GM19240 (cell line): ENCODE data around the gene CHD2.

ENCODE experiments used
- DNase-seq: peaks from one replicate; pipeline ENCODE4 v3.0.0; 2011; ENCODE audit warnings: low spot score; ENCODE audit not compliant: insufficient read length

The CHD2 gene

DNA sequence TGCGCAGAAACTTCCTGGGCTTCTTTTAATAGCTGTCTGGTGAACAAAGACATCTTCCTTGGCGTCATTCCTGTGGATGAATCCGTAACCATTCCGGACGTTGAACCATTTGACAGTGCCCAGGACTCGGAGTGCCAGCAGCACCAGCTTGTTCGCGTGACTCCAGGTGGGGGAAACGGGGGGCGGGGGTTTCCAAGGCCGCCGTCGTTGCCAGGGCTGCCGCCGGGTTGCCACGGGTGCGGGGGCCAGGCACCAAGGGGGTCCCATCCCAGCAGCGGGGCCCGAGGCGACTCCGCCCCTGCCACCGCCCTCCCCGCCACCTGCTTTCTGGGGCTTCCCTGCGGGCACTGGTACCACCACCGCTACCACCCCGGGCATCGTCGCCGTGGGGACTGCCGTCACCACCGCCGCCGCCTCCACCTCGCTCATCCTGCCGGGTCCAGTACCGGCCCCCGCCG, 166.1 kb downstream of the CHD2 start:
- DNase-seq, result no peak

DNA sequence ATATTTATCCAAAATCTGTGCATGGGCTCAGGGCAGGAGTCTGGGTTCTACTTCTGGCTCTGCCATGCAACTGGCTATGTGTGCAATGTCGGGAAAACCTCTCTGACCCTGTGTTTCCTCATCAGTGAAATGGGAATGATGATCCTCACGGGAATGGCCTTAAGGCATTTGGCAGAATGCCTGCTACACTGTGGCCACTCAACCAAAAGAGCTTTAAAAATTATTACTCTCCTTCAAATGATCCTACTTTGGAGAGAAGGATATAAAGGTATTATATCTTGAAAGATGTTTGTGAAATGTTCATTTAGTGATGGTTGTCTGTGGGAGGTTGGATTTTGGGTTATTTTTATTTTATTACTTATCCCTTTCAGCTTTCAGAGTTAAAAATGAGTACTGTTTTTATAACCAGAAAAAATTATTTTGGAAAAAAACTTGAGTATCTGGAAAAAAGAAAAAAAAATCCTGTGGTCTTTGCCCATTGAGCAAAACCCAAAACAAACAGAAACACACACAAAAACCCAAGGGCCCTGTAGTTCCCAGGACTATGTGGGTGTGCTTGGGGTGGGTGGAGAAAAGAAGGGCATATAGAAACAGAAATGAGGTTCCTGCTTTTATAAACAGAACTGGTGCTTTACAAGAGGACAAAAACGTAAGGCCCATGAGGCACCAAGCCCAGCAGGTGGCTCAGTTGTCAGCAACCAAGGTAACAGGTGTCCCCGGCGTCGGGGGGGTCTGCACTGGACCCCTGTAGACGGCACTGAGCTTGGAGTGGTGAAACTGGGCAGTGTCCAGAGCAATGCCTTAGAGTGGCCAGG, 166.9 kb downstream of the CHD2 start:
- DNase-seq, result no peak

DNA sequence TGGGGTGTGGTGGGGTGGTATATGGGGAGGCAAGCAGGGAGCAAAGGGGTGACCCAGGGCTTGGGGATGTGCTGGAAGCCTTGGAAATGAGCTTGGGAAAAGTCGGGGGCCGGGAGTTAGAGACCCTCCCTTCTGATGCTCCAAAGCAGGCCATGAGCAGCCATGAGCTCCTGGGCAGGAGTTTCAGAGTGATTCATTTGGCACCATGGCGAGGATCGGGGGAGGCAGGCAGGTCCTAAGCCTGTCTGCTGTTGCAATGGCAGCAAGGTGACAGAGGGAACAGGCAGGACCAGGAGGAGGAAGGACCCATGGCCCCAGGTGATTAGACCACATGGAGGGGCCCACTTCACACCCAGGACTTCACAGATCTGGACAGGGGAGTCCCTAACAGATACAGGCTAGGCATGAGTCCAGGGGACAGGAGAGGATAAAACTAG, 167.5 kb downstream of the CHD2 start:
- DNase-seq, result no peak

DNA sequence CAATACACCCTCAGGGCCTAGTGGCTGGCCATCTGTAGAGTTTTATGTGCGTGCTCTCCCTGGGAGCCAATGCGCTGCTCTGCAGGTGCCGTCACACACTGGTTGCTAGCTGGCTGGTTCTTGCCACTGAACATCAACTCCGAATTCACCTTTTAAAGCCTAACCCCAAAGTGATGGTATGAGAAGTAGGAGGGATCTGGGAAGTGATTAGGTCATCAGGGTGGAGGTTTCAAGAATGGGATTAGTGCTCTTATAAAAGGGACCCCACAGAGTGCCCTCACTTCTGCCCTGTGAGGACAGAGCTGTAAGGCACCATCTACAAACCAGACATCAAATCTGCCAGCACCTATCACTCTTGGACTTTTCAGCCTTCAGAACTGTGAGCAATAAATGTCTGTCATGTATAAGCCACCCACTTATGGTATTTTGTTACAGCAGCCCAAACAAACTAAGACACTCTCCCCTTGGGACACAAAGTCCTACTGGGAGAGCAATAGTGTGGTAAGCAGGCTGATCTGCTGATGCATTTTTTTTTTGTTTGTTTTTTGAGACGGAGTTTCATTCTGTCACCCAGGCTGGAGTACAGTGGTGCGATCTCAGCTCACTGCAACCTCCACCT, 168.6 kb downstream of the CHD2 start:
- DNase-seq, result no peak

DNA sequence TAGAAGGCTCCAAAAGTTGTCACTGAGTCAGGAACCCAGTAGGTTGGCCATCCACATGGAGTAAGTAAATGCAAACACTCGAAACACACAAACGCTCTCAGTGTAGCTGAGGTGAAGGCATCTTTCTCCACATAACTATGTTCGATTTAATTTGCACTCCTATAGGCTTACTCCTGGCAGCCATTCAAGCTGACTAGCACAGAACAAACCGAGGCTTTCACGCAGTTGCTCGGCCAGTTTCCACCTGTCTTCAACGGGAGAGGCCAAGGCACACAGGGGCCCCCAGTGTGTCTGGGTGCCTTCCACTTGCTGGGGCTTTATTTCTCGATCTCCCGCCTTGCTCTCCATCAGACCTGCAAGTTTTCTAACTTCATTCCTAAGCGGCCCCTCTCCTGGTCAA, 170.0 kb downstream of the CHD2 start:
- no peak for DNase-seq

DNA sequence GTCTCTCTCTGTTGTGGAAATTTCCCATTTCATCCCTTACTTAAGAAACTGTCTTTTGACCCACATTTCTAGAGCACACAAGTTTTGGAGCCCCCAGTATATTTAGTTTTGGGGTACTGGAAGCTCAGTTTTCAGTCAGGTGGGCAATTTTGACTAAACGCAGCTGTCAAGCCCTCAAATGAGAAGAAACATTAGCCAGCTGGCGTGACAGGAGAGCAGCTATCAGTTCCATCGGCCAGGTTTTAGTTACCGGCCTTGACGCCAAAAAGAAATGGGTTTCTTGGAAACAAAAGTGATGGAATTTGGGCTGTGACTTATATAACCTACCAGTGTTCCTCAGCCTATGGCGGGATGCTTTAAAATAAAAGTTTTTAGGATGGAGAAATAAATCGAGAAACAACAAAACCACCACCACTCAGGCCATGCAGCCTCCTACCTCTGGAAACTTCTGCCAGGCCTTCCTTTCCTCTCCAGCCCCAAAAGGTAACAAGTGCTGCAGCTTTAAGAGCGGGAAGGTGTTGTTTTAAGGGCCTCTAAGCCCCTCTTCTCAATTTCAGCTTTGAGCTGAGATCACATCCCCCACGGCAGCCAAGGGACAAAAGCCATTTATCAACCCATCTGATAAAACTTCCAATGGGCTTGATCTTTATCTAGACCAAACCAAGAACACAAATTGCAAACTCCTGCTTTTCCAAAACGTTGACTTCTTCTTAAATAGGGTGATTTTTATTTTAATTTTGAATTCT, 170.6 kb downstream of the CHD2 start:
- no peak for DNase-seq

DNA sequence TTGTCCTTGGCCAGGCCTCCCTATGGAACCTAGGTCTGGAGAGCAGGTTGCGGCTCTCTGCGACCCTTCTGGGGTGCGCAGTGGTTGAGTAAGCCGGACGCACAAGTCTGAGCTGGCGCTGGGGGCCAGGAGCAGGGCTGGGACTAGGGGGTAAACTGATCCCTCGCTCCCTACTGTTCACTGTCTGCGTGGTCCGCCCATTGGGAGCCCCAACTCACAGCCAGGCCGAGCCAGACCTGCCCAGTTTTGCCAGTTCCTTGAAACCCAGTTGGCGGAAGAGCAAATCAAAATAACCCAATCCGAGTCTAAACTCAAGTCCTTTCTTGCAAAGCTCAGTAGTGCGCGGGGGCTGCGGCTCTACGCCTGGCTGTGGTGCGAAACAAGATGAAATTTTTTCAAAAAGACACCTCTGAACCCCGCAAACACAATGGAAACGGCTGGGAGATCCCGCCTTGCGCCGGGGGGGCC, 171.4 kb downstream of the CHD2 start:
- no peak for DNase-seq

DNA sequence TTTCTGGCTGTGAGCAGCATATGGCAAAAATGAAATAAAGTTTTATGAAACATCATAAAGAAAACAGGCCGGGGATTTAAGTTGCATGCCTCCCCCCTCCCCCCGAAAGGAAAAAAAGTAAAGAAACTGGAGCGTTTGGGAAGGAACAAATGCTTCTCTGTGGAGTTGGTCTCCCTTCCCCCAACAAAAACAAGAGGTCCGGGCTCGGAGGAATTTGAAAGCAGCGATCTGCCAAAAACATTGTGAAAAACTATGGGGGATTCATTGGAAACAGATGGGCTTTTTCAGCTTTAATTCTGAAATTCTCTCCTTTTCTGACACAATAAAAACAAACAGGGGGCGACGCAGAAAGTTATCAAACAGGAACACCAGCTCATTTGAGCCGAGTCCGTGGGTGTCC, 171.9 kb downstream of the CHD2 start:
- DNase-seq, result no peak

DNA sequence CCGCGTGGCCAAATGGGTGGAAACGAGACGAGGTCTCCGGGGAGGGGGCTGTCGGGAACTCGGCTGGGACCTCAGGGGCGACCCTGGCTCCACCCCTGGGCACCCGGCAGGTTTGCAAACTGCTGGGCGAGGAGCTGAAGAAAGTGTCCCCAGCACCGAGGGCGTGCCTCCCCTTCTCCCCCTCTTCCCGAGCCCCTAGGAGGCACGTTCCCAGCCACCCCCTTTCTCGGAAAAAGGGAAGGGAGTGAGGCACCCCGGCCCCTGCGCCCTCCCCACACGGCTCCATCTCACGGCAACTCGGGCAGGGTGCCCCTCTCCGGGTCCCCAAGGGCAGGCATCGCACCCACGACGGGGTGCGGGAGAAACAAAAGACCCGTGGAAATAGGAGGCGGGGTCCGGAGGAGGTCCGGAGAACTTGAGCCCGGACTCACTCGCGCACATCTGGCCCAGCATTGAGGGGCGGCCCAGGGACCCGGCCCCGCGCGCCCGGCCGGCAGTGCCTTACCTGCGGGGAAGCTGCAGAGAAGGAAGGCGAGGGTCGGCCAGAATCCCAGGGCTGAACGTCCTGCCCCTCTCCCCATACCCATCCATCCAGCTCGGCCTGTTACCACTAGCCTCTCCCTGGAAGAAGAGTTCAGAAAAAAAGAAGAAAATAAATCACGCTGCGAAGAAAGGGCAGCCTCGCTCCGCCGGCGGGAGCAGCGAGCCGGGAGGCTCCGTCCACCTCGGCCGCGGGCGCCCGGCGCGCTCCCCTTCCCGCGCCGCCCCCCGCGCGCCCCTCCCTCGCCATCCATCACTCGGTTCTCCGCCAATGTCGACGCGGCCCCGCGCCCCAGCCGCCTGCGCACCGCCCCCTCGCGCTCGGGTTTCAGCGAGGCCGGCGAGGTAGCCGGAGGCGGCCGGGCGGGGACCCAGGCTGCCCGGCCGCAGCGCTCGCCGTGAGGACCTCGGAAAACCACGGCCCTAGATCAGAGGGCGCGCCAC, 172.6 kb downstream of the CHD2 start:
- DNase-seq, result no peak

DNA sequence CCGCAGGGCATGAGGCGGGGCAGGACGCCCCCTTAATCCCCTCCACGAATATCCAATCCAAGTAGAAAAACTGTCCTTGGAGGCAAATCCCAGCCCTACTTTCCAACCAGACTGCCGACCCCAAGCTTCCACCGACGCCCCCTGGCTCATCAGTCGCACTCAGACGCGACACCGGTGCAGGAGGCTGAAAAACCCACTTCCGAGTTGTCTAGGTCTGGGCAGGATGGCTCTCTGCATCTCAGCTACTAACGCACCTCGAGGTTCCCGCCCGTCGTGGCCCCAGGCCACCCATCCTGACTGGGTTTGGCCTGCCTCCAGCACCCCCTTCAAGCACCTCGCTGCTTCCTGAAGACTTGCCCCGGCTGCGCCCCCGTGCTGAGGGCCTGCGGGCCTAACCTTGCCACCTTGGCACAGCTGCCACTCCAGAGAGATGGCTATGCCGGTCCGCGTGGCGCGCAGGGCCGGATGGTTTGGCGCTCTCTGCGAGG, 173.4 kb downstream of the CHD2 start:
- DNase-seq, result no peak

DNA sequence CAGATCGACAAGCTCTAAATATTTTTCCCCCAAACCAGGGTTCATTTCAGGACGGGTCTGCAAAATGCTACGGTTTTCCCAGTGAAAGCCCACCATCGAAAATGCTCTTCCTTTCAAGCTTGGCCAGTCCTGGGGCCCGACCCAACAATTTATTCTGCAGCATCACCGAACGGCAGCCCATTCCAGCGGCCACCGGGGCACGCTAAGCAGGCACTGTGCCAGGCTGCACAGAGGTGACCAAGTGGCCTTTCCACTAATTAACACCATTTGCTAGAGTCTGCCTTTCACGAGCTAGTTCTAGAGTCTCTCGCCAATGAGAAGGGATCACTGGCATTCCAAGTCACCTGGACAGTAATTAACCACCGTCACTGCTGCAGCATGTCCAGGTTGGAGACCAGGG, 174.5 kb downstream of the CHD2 start:
- DNase-seq, result no peak

DNA sequence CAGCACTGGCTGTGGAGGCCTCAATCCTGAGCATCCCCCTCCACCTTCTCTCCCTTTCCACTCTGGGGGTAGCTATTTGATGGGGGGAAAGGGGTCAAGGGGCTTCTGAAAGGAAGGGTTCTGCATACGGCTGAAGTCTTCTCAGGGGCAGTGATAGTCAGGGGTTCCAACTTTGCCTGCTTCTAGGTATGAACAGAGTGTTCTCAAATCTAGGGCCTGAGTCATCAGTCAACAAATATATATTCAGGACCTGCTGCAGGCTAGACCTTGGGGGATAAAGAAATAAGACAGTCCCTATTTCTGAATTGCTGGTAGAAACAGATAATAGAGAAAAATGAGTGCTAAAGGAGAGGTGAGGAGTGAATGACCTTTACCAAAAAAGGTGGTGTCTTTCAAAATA, 176.1 kb downstream of the CHD2 start:
- DNase-seq, result no peak

DNA sequence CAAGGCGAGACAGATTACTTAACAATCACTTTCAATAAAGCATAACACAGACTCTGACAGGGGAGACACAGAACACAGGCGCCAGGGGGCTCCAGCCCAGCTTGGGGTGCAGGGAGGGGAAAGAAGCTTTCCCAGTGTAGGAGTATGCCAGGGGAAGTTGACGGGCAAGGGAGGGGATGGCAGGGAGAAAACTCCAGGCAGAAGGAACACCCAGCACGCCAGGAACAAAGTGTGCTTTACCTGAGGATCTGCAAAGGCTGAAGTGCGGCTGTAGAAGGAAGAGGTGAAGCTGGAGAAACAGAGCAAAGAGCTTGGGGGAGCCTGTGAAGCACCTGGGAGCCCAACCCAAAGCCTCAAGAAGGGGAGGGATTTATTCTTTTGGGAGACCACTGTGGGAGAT, 176.8 kb downstream of the CHD2 start:
- no peak for DNase-seq
